ENCODE results near the gene PIGN. TPM values are rescaled to one million over a fixed set of nuclear protein-coding genes. Genes with fewer than 3 reads are reported as not detected.

PIGN gene
- total RNA-seq, 1 donor from 2014 or later = 43.3 TPM

DNA sequence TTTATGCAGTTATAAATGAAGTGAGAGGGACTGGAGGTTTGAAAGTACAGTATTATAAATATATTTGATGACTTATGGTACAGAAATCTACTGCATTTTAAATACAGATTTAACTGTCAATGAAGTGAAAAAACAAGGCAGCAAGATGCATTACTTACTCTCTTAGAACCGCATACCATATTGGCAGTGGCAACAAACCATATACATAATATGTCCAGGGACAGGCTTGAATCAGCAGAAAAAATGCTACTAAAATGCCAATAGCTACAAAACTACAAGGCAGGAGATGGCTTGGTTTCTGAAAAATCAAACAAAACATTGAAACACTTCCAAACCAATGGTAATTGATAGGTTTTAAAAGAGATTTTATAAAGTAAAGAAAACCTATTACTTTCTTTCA, 77.2 kb downstream of the PIGN start:
- DNase-seq (ENCODE audit: low spot score) = no peak

- DNase-seq (ENCODE audit: low spot score) = no peak
Measured at GRCh38 chr18:62107881-62108280, 79.0 kb downstream of the PIGN start.

DNA sequence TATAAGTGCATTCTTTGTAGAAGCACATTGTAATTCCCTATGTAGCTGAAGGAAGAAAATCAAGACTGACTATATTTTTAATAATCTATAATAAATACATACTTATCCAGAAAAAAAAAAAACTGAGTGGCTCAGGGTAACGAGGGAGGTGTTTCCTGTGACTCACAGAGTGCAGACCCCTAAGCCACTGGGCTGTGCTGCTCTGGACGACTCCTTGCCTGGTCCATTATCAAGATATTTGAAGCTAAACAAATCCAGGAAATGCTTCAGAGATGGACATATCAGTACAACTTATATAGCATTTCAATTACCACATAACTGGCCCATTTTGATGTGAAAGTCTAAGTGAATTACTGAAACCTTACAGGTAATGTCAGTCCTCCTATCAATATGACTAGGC, 80.6 kb downstream of the PIGN start:
- DNase-seq (ENCODE audit: low spot score) = no peak

GRCh38 chr18:62105376-62105775, 81.5 kb downstream of the PIGN start:
- DNase-seq (ENCODE audit: low spot score) = peak; percentile 62

GRCh38 chr18:62102221-62102620, 84.6 kb downstream of the PIGN start:
- DNase-seq (ENCODE audit: low spot score) = no peak

DNA sequence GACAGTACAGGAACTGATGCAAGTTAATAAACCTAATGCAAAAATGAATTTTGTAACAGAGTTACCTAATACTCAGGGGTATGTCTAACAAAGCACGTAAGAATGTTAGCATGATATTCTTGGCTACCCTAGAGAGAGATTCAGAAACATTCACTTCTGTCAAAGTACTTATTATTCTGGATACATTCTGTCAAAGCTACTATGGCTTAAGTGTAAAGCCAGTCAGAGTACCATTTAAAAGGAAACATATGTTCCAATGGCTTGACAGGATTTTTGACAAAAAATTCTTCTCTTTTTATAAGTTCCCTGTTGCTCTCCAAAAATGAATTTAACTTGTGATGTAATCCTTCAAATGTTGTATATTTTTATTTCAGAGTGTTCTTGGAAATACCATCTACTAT, 85.5 kb downstream of the PIGN start:
- peak; percentile 83 for DNase-seq (ENCODE audit: low spot score)

DNA sequence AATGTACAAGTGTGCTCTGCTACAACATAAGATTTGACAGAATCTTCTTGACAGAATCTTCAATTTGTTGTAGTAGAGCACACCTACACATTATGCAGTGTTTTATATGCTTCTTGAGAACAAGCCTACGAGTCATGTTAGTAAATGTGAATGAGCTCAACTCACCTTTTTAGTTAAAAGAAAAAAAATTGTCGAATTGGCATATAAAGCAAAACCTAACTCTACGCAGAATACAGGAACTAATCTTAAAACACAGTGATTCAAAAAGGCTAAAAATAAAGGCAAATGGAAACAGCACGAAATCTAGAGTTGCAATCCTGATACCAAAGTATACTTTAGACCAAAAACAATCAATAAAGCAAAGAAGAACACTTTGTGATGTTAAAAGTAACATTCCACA, 87.9 kb downstream of the PIGN start:
- no peak for DNase-seq (ENCODE audit: low spot score)

DNA sequence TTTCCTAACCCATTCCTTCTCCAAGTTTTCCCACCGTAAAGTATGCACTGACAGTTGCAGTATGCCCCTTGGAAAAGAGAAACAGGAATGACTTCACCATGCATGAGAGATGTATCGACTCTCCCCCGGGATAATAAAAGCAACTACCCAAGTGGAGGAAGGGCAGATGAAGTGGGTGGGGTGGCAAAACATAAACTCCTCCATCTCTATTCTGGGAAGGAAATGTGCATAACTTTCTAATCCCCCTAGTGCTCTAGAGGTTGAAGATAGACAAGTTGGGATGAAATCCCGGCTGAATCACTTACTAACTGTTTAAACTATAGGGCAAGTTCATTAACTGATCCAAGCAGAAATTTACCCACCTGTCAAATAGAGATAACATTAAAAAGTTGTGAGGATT, 89.2 kb downstream of the PIGN start:
- no peak for DNase-seq (ENCODE audit: low spot score)

- peak; percentile 10 for DNase-seq (ENCODE audit: low spot score)
Measured at GRCh38 chr18:62091487-62092120, 95.3 kb downstream of the PIGN start.

GRCh38 chr18:62089174-62089573, 97.7 kb downstream of the PIGN start:
- DNase-seq (ENCODE audit: low spot score) = no peak

DNA sequence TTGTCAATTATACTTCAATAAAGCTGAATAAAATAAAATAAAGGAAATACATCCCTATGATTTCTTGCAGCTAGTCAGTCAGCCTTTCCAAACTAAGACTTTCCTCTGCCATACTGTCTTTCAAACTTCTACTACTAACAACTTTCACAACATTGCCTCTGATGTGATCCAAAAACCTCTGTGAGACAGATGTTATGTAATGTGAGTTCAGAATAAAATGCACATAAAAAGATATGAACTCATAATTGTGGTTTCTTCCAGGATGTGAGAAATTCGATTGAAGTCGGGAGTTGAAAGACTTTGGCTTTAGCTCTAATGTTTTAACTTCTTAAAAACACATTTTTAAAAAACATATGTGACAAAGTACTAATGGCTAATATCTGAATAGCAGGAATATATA, 98.7 kb downstream of the PIGN start:
- DNase-seq (ENCODE audit: low spot score) = no peak

DNA sequence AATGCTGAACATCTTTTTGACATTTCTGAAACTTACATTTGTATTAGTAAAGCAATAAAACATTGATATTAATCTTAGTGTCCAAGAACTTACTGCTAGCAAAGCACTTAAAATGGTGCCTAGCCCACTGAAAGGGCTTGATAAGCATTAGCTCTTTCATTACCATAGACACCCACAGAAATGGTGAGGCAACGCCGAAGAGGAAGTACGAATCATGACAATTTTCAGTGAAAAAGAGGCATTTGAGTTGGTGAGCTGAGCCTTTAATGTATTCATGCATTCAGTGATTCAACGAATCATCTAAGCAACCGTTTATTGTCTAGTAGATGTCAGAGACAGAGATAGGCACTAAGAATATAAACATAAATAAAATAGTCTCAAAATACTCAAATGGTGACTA, 101.1 kb downstream of the PIGN start:
- DNase-seq (ENCODE audit: low spot score) = no peak

DNA sequence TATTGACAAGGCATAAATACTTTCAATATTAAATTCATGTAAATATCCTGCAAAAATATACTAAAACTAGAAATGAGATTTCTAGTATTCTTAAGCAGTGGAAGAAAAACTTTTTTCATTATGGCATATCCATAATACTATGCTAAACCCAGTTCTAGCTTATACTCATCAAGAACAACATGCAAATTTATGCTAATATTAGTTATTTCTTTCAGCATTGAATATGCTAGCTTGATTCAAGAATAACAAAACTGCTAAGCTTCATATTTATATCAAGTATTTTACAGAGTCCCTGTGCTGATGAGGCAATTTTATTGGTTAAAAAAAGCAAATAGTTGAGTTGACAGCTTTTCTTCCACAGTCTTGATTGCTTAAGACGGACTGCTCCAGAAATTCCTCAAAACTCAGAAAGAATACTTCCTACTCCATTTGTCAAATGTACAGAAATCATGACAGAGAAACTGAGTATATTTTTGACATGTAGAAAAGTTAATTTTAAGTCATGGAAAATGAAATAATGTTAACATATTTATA, 105.0 kb downstream of the PIGN start:
- no peak for DNase-seq (ENCODE audit: low spot score)

GRCh38 chr18:62081248-62081647, 105.6 kb downstream of the PIGN start:
- no peak for DNase-seq (ENCODE audit: low spot score)

DNA sequence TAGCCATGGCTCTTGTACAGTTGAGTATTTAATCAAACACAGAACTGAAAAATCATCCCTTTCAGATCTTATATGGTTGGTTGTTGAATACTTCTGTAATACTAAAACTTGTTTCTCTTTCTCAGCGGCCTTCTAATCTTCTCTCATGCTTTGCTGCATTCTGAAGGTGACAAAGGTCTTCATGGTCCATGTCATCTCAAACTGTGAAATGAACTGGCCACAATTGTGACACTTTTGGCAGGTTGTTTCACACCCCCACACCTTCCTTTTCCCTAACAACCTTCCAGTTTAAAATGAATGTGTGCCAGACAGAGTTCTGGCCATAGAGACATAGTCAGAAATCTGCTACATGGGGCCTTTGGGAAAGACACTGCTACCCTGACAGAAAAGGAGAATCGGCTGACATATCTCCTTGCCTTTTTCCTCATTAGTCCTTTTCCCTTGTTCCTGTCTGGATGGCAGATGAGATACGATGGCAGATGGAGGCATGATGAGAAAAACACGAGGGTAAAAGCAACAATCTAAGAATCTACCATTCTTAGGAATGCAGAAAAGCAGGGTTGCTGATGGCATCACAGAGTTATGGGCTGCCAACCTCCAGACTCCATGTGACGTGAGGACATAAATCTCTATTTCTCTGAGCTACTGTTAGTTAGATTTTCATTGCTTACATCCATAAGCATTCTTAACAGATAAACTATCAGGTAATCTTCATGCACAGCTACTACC, 106.5 kb downstream of the PIGN start:
- DNase-seq (ENCODE audit: low spot score) = peak; percentile 58

DNA sequence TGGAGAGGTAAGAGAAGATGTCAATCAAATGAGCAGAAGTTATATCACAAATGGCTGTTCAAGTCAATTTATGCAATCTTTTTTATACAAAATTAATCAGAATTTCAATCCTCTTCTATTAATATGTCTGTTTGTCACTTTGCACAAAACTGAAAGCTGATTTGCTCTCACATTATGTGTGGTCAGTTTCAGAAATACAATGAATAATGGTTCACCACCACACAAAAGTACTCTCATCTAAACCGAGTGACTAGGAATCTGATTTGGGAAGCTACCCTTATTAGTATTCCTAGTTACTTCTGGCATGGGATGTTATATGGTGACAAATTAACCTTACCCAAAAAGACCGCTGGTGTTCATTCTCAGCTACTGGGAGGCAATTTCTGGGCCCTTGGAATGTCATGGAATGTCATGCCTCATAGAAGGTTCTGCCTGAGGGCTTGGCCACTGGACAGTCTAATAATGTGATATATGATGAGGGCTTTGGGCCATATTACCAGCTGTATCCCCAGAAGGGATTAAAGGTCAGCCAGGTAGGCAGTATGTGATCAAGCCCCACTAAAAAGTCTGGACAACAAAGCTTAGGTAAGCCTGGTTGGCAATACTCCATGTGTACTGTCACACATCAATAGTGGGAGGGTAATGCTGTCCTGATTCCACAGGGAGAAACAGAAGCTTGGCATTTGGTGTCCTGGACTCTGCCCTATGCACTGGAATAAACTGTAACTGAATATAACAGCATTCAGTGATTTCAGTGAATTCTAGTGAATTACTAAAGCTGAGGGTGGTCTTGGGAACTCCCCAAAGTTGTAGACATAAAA, 113.2 kb downstream of the PIGN start:
- no peak for DNase-seq (ENCODE audit: low spot score)

DNA sequence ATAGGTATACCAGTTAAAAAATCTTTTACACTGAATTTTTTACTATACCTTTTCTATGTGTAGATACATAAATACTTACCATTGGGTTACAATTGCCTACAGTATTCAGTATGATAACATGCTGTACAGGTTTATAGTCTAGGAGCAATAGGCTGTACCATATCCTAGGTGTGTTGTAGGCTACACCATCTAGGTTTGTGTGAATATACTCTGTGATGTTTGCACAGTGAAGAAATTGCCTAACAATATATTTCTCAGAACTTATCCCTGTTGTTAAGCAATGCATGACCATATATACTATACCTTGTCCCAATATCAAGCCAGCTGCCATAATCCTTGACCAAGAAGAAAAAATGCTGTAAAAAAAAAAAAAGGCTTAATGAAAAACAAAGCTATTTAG, 114.5 kb downstream of the PIGN start:
- no peak for DNase-seq (ENCODE audit: low spot score)

GRCh38 chr18:62071071-62071470, 115.8 kb downstream of the PIGN start:
- no peak for DNase-seq (ENCODE audit: low spot score)

GRCh38 chr18:62070302-62070701, 116.6 kb downstream of the PIGN start:
- no peak for DNase-seq (ENCODE audit: low spot score)

DNA sequence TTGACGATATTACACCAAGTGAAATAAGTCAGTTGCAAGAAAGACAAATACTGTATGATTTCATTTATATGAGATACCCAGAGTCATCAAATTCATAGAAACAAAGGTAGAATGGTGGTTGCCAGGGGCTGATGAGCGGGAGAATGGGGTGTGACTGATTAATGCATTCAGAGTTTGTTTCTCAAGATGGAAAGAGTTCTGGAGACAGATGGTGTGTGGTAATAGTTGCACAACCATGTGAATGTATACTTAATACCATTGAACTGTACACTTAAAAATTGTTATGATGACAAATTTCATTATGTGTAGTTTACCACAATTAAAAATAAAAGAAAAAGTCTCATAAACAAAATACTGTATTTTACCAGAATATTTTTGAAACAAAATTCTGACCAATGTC, 117.3 kb downstream of the PIGN start:
- no peak for DNase-seq (ENCODE audit: low spot score)

DNA sequence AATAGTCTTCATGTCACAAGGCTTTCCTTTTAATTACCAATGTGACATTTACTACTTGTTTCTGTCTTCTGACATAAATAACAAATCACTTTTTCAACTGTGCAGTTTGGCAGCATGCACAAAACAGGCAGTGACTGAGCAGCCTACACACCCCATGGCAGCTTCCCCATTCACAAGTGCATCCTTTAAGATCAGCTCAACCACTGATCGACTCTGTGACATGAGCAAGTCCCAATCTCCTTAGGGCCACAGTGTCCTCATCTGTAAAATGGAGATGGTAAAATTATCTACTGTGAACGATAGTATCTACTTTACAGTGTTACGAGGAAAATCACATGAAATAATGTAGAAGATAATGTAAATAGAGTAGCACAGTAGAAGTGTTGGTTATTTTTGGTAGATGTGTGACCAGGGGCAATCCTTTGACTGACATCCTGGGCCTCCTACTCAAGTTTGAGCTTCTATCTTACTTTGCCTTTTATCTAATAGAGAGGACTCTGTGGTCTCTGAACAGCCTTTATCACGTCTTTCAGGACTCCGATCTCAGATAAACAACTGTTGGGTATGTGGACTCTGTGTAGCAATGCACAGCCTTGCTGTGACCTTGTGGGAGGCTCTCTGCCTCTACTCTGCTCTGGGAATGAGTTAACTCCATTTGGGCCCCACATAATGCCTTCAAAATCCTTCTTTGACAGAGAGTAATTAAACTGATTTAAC, 120.6 kb downstream of the PIGN start:
- DNase-seq (ENCODE audit: low spot score) = no peak

- DNase-seq (ENCODE audit: low spot score) = no peak
Measured at GRCh38 chr18:62064361-62064760, 122.5 kb downstream of the PIGN start.

Measured in umbilical cord (tissue), 2 donors.